Left lung (tissue), 10 donors: ENCODE results near the gene ZNF496. TPM values are rescaled to one million over a fixed set of nuclear protein-coding genes. Genes with fewer than 3 reads are reported as not detected.

ENCODE experiments used
- ATAC-seq: fragments of 200-7000 bp; cut with Tn5 transposase; one replicate; pipeline ENCODE4 v1.9.1; 2020; ENCODE audit warnings: moderate library complexity
- DNase-seq, 4 donors: peaks; one replicate each; pipeline ENCODE4 v3.0.0-alpha.2; 2013 to 2020
- H3K27ac ChIP-seq, 2 donors: fragments of 200-600 bp; sonication (generic) in 1 of 2; one replicate each; pipeline versions ENCODE4 v1.5.0 to v1.8.0; 2020 to 2021
- H3K27me3 ChIP-seq, 2 donors: fragments of 200-600 bp; sonication (generic) in 1 of 2; one replicate each; pipeline versions ENCODE4 v1.5.0 to v1.8.0; 2020 to 2021
- H3K36me3 ChIP-seq, 2 donors: fragments of 200-600 bp; sonication (generic) in 1 of 2; one replicate each; pipeline versions ENCODE4 v1.5.0 to v1.8.0; 2020 to 2021
- H3K4me1 ChIP-seq, 2 donors: fragments of 200-600 bp; one replicate each; pipeline ENCODE4 v1.8.0; 2021
- H3K4me3 ChIP-seq, 2 donors: fragments of 200-600 bp; sonication (generic) in 1 of 2; one replicate each; pipeline versions ENCODE4 v1.5.0 to v1.8.0; 2020 to 2021; ENCODE audit warnings: mild to moderate bottlenecking in 1 of 2
- H3K9me3 ChIP-seq, 2 donors: fragments of 200-600 bp; sonication (generic) in 1 of 2; one replicate each; pipeline versions ENCODE4 v1.5.0 to v1.8.0; 2020 to 2021
- intact Hi-C, 2 donors: fragments of 100-400 bp; cut with DNase I; formaldehyde crosslinking; loops; one replicate each; pipeline versions ENCODE4 v1.11.2 to v1.14.2; 2022
- polyA plus RNA-seq, 6 donors: library from polyadenylated mRNA; unstranded; fragments of 120-200 nt; gene quantifications; one replicate each; pipeline ENCODE4 v1.2.1, GENCODE V29; 2013; ENCODE audit not compliant: insufficient read length in 6 of 6
- total RNA-seq, 2 donors: library from RNA; stranded (reverse); fragmentation: NEBNext Ultra II Directional; extraction: Animal tissue kit (Norgen Biotek cat#: 25700); gene quantifications; one replicate each; pipeline ENCODE4 v1.2.1, GENCODE V29; 2021
- TF ChIP-seq, protein P1 (sequence below), 2 donors: fragments of 200-600 bp; sonication (generic) in 1 of 2; IDR thresholded peaks; one replicate each; pipeline versions ENCODE4 v1.5.0 to v1.8.0; 2021; ENCODE audit warnings: antibody characterized with exemption in 2 of 2
- donor health status: DM: no; HTN: yes; CAD: no.
- donor health status: DM: no; HTN: no; CAD: no.

ZNF496 gene
- total and polyA plus RNA-seq, 8 donors: 18.2 to 44.8 (median 36.7) TPM

DNA sequence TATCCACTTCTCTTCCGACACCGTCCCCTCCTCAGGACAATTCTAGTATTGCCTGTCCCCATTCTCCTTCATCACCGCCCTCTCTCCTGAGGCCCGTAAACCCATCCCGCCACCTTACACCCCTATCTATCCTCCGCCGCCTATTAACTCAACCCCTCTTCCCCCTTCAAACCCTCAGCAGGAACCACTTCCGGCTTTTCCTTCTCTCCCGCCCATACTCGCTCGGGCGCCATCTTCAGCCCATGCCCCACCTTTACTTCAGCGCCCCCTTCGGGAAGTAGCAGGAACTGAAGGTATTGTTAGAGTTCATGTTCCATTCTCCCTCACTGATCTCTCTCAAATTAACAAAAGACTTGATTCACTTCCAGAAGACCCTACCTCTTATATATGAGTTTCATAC, 44.2 kb downstream of the ZNF496 start:
- Histone ChIP-seq H3K36me3 (no peaks in the 10 kb centered on the region), H3K4me3 (no peak overlapping the region), H3K27ac (no peak overlapping the region), H3K4me1 (no peaks in the 10 kb centered on the region), H3K9me3 (peaks cover 0 to 28% of the 10 kb centered on the region in 2 donors), H3K27me3 (no peaks in the 10 kb centered on the region)
- TF ChIP-seq, protein P1, sequence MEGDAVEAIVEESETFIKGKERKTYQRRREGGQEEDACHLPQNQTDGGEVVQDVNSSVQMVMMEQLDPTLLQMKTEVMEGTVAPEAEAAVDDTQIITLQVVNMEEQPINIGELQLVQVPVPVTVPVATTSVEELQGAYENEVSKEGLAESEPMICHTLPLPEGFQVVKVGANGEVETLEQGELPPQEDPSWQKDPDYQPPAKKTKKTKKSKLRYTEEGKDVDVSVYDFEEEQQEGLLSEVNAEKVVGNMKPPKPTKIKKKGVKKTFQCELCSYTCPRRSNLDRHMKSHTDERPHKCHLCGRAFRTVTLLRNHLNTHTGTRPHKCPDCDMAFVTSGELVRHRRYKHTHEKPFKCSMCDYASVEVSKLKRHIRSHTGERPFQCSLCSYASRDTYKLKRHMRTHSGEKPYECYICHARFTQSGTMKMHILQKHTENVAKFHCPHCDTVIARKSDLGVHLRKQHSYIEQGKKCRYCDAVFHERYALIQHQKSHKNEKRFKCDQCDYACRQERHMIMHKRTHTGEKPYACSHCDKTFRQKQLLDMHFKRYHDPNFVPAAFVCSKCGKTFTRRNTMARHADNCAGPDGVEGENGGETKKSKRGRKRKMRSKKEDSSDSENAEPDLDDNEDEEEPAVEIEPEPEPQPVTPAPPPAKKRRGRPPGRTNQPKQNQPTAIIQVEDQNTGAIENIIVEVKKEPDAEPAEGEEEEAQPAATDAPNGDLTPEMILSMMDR (IDR thresholded peaks at IDR 0.05): no peak
- intact Hi-C loops: no loop called here
- ATAC-seq (no peak), DNase-seq (no peak)

DNA sequence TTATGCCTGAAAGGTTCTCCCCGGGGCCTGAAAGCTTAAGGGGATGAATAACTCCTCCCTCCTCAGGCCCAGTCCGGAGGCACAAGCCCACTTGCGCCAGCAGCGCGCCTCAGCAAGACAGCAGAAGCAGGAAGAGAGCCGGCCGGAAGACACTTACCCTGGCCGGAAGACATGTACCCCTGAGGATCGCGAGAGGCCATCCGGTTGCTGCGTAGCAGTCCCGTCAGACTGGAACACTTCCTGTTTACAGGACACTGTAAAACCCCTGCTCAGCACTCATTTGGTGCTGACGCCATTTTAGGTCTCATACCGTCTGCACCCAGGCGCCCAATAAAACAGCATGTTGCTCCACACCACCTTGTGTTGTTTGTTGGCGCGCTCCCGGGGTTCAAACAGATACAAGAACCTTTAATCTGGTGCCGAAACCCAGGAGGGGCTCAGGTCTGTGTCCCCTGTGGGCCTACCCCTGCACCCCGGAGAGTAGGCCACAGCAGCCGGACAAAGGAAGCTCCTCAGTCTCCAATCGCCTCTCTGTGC, 45.5 kb downstream of the ZNF496 start:
- no peak overlapping the region for H3K27ac ChIP-seq
- ATAC-seq: no peak
- no peaks in the 10 kb centered on the region for H3K27me3 ChIP-seq
- no peaks in the 10 kb centered on the region for H3K36me3 ChIP-seq
- intact Hi-C loops: no loop called here
- DNase-seq: peak in 1 of 4 donors; percentile 57
- H3K9me3 ChIP-seq: peaks cover 0 to 28% of the 10 kb centered on the region in 2 donors
- no peak overlapping the region for H3K4me3 ChIP-seq
- TF ChIP-seq, protein P1 (IDR thresholded peaks at IDR 0.05): no peak
- no peaks in the 10 kb centered on the region for H3K4me1 ChIP-seq

DNA sequence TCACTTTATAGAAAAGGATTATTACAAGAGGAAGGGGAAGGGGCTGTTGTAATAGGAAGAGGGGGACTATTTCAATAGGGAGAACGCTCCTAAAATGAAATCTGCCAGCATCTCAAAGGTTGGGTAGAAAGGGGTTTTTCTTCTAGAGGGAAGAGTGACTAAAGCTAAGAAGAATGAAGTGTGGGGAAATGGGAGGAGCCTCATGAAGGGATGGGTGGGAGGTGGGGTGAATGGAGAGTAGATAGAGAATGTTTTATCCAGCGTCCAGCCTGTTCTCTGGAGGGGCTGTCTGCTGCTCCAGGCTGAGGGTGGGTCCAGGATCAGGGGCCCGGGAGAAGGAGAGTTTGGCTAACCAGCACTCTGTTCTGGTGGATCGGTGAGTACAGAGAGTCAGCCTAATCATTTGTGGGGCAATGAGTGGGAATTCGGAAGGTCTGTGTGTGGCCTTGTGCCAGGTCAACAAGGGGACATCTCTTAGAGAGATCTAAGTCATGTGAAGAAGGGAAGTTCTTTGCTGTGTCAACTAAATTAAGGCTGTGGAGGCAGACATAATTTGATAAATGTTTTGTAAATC, 50.6 kb downstream of the ZNF496 start:
- no peak for DNase-seq
- Histone ChIP-seq H3K27me3 (no peaks in the 10 kb centered on the region), H3K4me1 (no peaks in the 10 kb centered on the region), H3K27ac (no peak overlapping the region), H3K9me3 (peaks cover 0 to 8% of the 10 kb centered on the region in 2 donors), H3K4me3 (no peak overlapping the region), H3K36me3 (no peaks in the 10 kb centered on the region)
- intact Hi-C loops: no loop called here
- ATAC-seq: no peak
- TF ChIP-seq, protein P1 (IDR thresholded peaks at IDR 0.05): no peak

DNA sequence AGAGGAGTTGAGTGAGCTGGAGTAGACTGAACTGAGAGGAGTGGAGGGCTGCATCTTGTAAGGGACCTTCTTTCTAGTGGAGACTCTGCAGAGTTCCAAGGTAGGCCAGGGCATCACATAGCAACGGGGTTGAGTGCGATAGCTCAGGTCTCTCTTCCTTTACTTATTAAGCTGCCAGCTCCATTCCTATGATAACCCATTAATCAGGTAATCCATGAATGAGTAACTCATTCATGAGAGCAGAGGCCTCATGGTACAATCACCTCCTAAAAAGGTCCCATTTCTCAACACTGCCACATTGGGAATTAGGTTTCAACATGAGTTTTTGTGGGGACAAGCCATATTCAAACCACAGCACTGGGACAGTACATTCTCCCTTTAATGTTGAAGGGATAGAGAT, 54.5 kb downstream of the ZNF496 start:
- Histone ChIP-seq H3K4me1 (no peaks in the 10 kb centered on the region), H3K36me3 (no peaks in the 10 kb centered on the region), H3K9me3 (peaks cover 0 to 3% of the 10 kb centered on the region in 2 donors), H3K27ac (no peak overlapping the region), H3K27me3 (no peaks in the 10 kb centered on the region), H3K4me3 (no peak overlapping the region)
- TF ChIP-seq, protein P1 (IDR thresholded peaks at IDR 0.05): no peak
- DNase-seq: no peak
- intact Hi-C loops: no loop called here
- ATAC-seq: no peak

DNA sequence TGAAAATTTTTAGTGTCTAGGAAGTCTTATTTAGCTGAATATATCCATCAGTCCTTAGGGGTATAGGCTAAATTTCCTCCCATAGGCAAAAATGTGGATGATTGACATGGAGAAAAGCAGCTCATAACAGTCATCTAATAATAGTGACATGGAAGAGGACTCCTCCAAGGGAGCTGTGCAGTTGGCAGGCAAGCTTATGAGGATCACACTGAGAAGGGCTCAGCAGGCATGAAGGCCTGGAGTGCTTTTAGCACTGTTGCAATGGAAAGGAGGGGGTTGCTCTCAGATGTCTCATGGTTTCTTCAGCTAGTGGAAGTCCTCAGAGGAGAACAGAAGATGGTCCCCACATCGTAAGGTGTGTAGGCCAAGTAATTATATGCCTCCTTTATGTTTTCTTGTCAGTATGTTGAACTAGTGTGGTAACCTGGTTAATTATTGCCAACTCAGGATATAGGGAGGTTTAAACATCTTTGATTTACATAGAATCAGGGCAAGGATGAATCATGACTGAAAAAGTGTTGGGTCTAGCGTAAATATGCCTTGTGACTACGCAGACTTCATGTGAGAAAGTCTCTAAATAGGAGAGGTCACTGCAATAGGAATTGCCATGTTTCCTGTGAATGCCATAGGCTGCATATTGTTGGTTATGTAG, 56.9 kb downstream of the ZNF496 start:
- Histone ChIP-seq H3K27ac (no peak overlapping the region), H3K9me3 (peaks cover 0 to 21% of the 10 kb centered on the region in 2 donors), H3K4me3 (no peak overlapping the region), H3K36me3 (no peaks in the 10 kb centered on the region), H3K27me3 (no peaks in the 10 kb centered on the region), H3K4me1 (no peaks in the 10 kb centered on the region)
- no peak for DNase-seq
- TF ChIP-seq, protein P1 (IDR thresholded peaks at IDR 0.05): no peak
- intact Hi-C loops: no loop called here
- ATAC-seq: no peak
